Epithelial cell of proximal tubule (primary cell): ENCODE measurements around the gene SCG2. TPM values are rescaled to one million over a fixed set of nuclear protein-coding genes. Genes with fewer than 3 reads are reported as not detected.

Experiments used
- DNase-seq: peaks from one replicate; pipeline ENCODE4 v3.0.0-alpha.2; 2011; ENCODE audit warnings: low read depth
- H3K4me3 ChIP-seq: 2 replicates; pipeline ENCODE4 v1.5.1; 2011; ENCODE audit warnings: low read depth, mild to moderate bottlenecking, low read length
- total RNA-seq: library from RNA; depleted of rRNA; stranded (reverse); fragments of >200 nt; gene quantifications from 2 replicates; pipeline ENCODE4 v1.2.3, GENCODE V29; 2015
- TF ChIP-seq, protein P1 (sequence below): conservative IDR thresholded peaks from 2 replicates; pipeline ENCODE4 v1.5.1; 2012; ENCODE audit warnings: low read depth, mild to moderate bottlenecking, low read length

The SCG2 gene
- total RNA-seq, 1 donor from 2014 or later = 0.06 TPM

DNA sequence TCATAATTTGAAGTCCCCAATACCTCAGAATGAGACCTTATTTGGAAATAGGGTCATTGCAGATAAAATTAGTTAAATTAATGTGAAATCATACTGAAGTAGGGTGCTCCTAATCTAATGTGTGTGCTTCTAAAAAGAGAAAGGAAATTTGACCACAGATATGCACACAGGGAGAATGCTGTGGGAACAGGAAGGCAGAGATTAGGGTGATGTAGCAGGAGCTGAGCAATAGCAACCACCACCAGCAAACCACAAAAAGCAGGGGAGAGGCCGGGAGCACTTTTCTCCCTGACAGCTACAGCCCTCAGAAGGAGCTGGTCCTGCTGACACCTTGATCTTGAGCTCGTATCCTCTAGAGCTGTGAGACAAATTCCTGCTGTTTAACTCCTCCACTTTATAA lies 24.6 kb upstream of the SCG2 start:
- DNase-seq = no peak
- no peak overlapping the region for H3K4me3 ChIP-seq
- TF ChIP-seq, protein P1, sequence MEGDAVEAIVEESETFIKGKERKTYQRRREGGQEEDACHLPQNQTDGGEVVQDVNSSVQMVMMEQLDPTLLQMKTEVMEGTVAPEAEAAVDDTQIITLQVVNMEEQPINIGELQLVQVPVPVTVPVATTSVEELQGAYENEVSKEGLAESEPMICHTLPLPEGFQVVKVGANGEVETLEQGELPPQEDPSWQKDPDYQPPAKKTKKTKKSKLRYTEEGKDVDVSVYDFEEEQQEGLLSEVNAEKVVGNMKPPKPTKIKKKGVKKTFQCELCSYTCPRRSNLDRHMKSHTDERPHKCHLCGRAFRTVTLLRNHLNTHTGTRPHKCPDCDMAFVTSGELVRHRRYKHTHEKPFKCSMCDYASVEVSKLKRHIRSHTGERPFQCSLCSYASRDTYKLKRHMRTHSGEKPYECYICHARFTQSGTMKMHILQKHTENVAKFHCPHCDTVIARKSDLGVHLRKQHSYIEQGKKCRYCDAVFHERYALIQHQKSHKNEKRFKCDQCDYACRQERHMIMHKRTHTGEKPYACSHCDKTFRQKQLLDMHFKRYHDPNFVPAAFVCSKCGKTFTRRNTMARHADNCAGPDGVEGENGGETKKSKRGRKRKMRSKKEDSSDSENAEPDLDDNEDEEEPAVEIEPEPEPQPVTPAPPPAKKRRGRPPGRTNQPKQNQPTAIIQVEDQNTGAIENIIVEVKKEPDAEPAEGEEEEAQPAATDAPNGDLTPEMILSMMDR = no peak

DNA sequence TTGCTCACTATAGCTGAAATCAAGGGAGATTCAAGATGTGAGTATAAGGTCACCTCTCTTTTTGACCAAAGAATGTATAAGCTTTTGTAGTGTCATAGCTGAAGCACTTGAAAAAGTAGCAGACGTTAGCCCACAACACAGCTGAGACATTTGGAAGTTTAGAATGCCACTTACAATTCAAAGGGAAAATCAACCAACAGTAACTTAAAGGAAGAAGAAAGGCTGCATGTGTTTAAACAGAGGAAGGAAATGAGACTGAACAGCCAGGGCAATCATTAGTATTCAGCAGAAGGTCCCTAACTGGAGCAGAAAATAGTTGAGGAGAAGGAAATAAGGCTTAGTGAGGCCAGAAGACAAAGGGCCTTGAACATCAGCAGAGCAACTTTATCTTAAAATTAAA lies 23.5 kb upstream of the SCG2 start:
- TF ChIP-seq, protein P1 = no peak
- no peak for DNase-seq
- H3K4me3 ChIP-seq = no peak overlapping the region

DNA sequence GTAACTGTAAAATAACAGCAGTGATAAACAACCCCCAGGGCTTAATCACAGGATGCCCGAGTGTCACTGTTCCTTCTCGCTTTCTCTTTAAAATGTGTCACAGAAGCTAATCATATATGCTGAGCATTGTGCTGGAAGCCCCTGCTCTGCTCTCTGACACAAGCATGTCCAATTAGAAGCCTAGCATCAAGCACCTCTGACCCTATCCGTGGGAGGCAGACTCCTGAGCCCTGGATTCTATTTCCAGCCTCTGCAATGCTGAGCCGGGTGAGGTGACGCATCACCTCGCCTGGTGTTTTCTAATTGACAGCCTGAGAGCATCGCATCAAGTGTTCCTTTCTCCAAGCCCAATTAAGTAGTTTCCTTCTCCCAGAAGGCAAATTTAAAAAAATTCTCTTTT lies 19.7 kb upstream of the SCG2 start:
- H3K4me3 ChIP-seq = no peak overlapping the region
- TF ChIP-seq, protein P1 = no peak
- no peak for DNase-seq

DNA sequence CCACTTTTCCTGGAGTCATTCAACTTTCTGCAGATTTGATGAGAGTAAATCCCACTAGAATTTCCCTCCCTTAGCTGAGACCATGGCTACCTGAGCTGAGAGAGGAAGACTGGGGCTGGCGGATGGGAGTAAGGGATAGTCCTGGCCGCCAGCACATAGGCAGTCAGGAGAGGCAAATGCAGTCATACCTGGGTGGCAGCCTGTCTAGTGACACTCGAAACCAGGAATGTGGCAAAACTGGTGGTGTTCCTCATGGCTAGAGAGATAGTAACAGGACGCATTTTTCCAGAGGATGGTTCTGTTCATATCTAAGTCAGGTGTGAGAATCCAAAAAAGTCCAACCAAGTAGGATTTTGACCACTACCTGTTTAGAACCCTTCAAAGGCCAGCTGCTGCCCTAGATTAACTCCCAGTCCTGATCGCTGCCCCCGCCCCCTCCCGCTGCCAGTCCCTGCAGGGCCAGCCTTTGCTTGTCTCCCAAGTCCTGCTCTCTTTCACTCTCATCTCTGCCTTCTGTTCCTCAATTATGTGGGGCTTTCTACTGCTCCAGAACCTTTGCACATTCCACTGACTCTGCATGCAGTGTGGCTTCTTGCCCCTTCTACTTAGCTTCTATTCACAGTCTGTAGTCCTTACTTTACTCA lies 17.4 kb upstream of the SCG2 start:
- TF ChIP-seq, protein P1 = no peak
- H3K4me3 ChIP-seq = no peak overlapping the region
- DNase-seq = no peak

DNA sequence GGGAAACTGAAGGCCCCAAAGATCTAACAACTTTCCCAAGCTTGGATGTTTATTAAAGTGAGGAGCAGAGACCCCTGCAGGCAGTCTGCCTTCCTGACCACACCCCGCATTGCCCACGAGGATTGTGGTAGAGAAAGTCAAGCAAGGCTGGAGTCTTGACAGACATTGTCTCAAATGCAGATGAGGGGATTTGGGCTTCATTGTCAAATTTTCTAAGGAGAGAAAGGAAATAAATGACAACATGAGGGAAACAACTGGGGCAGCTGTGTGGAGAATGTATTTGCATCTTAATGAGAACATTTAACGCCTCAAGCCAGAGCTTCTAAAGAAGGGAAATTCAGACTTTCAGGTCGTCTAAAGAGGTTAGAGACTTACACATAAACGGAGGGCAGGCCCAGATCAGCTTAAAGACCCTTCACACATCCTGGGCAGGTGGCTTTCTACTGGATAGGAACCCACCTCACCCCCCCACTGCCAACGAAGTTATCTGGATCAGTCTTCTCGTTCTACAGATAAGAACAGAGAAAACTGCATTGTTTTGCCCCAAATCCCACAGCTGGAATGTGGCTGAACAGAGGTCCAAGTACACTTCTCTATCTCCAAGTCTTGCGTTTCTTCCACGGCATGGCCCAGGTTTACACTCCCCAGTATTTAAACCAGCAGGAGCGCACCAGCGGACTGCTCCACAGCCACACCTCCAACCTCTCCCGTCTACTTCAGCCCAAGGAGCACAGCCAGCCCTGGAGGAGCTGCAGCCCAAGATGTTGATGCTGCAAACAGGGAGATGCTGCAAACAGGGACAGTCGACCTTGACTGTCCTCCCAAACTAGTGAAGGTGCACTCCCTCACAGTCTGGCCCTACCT lies 16.2 kb upstream of the SCG2 start:
- DNase-seq = no peak
- TF ChIP-seq, protein P1 = peak; percentile 15
- H3K4me3 ChIP-seq = no peak overlapping the region

DNA sequence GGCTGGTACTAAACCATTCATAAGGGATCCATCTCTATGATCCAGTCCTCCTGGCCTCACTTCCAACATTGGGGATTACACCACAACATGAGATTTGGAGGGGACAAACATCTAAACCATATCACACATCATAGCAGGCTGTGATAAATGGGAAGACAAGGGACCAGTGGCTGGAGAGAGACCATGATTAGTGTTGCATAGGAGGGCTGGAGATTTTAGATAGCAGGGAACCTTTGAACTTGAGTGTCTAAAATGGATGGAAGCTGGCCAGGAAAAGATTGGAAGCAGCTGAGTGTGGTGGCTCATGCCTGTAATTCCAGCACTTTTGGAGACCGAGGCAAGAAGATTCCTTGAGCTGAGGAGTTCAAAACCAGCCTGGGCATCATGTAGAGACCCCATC lies 12.4 kb upstream of the SCG2 start:
- TF ChIP-seq, protein P1 = no peak
- no peak overlapping the region for H3K4me3 ChIP-seq
- no peak for DNase-seq
